H1 (cell line): ENCODE measurements around the gene TMEM187. TPM values are rescaled to one million over a fixed set of nuclear protein-coding genes. Genes with fewer than 3 reads are reported as not detected.

Experiments used
- CTCF ChIA-PET: fragments of 300-600 bp; sonication (Branson Sonifier 250); formaldehyde crosslinking; loops from one replicate; lab custom pipeline; 2021; ENCODE audit not compliant: partially characterized antibody; lab: Charles Lee
- POLR2A ChIA-PET: fragments of 300-600 bp; sonication (Branson Sonifier 250); formaldehyde crosslinking; loops from one replicate; lab custom pipeline; 2021; ENCODE audit warnings: inconsistent platforms; ENCODE audit not compliant: partially characterized antibody; lab: Charles Lee
- DNase-seq, 2 experiments: peaks; one replicate each; pipeline versions ENCODE4 v3.0.0 to v3.0.0-alpha.2; 2010 to 2022; ENCODE audit warnings: low spot score in 2 of 2, low read depth in 1 of 2, mixed read lengths in 1 of 2
- FAIRE-seq: peaks from 2 replicates; lab custom pipeline; 2011; peaks lifted over from hg19 to GRCh38; lab: Jason Lieb, UNC
- H2AFZ ChIP-seq: 2 replicates; pipeline ENCODE4 v1.8.1; 2012; ENCODE audit warnings: low read length, inconsistent platforms
- H2AK5ac ChIP-seq: 2 replicates; pipeline ENCODE4 v1.6.1; 2013; ENCODE audit warnings: low read depth, low read length
- H2BK120ac ChIP-seq: replicated peaks from 2 replicates; pipeline ENCODE3; 2013; ENCODE audit warnings: low read depth, low read length, inconsistent platforms
- H2BK12ac ChIP-seq: 2 replicates; pipeline ENCODE4 v1.6.1; 2013; ENCODE audit warnings: low read depth, low read length
- H2BK15ac ChIP-seq: 2 replicates; pipeline ENCODE4 v1.6.1; 2013; ENCODE audit warnings: low read length
- H2BK20ac ChIP-seq: 2 replicates; pipeline ENCODE4 v1.6.1; 2013; ENCODE audit warnings: low read length
- H2BK5ac ChIP-seq: 2 replicates; pipeline ENCODE4 v1.6.1; 2013; ENCODE audit warnings: low read depth, low read length
- H3K14ac ChIP-seq: 2 replicates; pipeline ENCODE4 v1.6.1; 2013; ENCODE audit warnings: inconsistent platforms; ENCODE audit not compliant: insufficient read length
- H3K18ac ChIP-seq: 2 replicates; pipeline ENCODE4 v1.6.1; 2013; ENCODE audit warnings: low read length; ENCODE audit errors: extremely low read depth
- H3K23ac ChIP-seq: 2 replicates; pipeline ENCODE4 v1.6.1; 2013; ENCODE audit warnings: inconsistent platforms; ENCODE audit not compliant: insufficient read length
- H3K23me2 ChIP-seq: 2 replicates; pipeline ENCODE4 v1.6.1; 2013; ENCODE audit warnings: low read depth, low read length
- H3K27ac ChIP-seq: 2 replicates; pipeline ENCODE4 v1.6.1; 2011; ENCODE audit warnings: low read depth, low read length, inconsistent platforms
- H3K27me3 ChIP-seq, 4 experiments: replicated peaks in 1 of 4; 1 replicate in 1 of 4; 2 replicates in 3 of 4; pipeline versions ENCODE4 v1.6.1 to v1.8.1; 2011 to 2013; ENCODE audit warnings: low read length in 3 of 4, mild to moderate bottlenecking in 3 of 4, inconsistent platforms in 2 of 4, mixed read lengths in 2 of 4, moderate library complexity in 1 of 4; ENCODE audit not compliant: control insufficient read depth in 3 of 4, insufficient read depth in 3 of 4; ENCODE audit errors: extremely low read depth in 1 of 4
- H3K36me3 ChIP-seq, 4 experiments: 2 replicates each; pipeline versions ENCODE4 v1.6.1 to v1.8.1; 2011 to 2013; ENCODE audit warnings: mild to moderate bottlenecking in 4 of 4, low read length in 3 of 4, moderate library complexity in 2 of 4, control low read depth in 1 of 4, inconsistent platforms in 1 of 4; ENCODE audit not compliant: insufficient read depth in 4 of 4, control insufficient read depth in 2 of 4
- H3K4ac ChIP-seq: replicated peaks from 2 replicates; pipeline ENCODE3; 2013; ENCODE audit warnings: low read length, low read depth, mixed read lengths, inconsistent platforms; ENCODE audit not compliant: insufficient read length
- H3K4me1 ChIP-seq, 4 experiments: replicated peaks in 1 of 4; 1 replicate in 1 of 4; 2 replicates in 3 of 4; pipeline versions ENCODE4 v1.6.1 to v1.8.1; 2011 to 2013; ENCODE audit warnings: low read length in 3 of 4, inconsistent platforms in 2 of 4, mixed read lengths in 1 of 4; ENCODE audit not compliant: insufficient read depth in 4 of 4, control insufficient read depth in 3 of 4
- H3K4me2 ChIP-seq, 2 experiments: 2 replicates each; pipeline versions ENCODE4 v1.6.1 to v1.8.1; 2011 to 2013; ENCODE audit warnings: low read depth in 2 of 2, low read length in 2 of 2, control low read depth in 1 of 2, inconsistent platforms in 1 of 2, mild to moderate bottlenecking in 1 of 2; ENCODE audit not compliant: insufficient read depth in 1 of 2
- H3K4me3 ChIP-seq, 4 experiments: fragments of 200-600, 300-600 bp in 1 of 4; sonication (generic), shearing (Covaris generic), sonication (Bioruptor Twin) in 1 of 4; 2 replicates each; pipeline versions ENCODE4 v1.5.1 to v1.8.1; 2011 to 2016; ENCODE audit warnings: low read length in 4 of 4, low read depth in 3 of 4, control low read depth in 2 of 4, inconsistent platforms in 2 of 4, mild to moderate bottlenecking in 2 of 4, mixed read lengths in 1 of 4, moderate library complexity in 1 of 4; ENCODE audit not compliant: insufficient read depth in 2 of 4; ENCODE audit errors: extremely low read depth in 1 of 4
- H3K56ac ChIP-seq: replicated peaks from 2 replicates; pipeline ENCODE3; 2013; ENCODE audit warnings: low read depth, mild to moderate bottlenecking, mixed read lengths, low read length, inconsistent platforms; ENCODE audit not compliant: insufficient read length
- H3K79me1 ChIP-seq: 2 replicates; pipeline ENCODE4 v1.6.1; 2013; ENCODE audit warnings: low read depth, low read length, control low read depth
- H3K79me2 ChIP-seq, 2 experiments: 2 replicates each; pipeline versions ENCODE4 v1.6.1 to v1.8.1; 2012 to 2013; ENCODE audit warnings: low read length in 2 of 2, mild to moderate bottlenecking in 2 of 2, inconsistent platforms in 1 of 2; ENCODE audit not compliant: insufficient read depth in 2 of 2, control insufficient read depth in 1 of 2
- H3K9ac ChIP-seq, 4 experiments: replicated peaks in 1 of 4; 1 replicate in 1 of 4; 2 replicates in 3 of 4; pipeline versions ENCODE4 v1.6.1 to v1.8.1; 2011 to 2013; ENCODE audit warnings: low read depth in 3 of 4, low read length in 3 of 4, control low read depth in 2 of 4, mild to moderate bottlenecking in 2 of 4, moderate library complexity in 2 of 4, inconsistent platforms in 1 of 4; ENCODE audit errors: extremely low read depth in 1 of 4
- H3K9me3 ChIP-seq, 2 experiments: 2 replicates each; pipeline versions ENCODE4 v1.6.1 to v1.8.1; 2012 to 2013; ENCODE audit warnings: mild to moderate bottlenecking in 2 of 2, moderate library complexity in 2 of 2, control low read depth in 1 of 2, inconsistent platforms in 1 of 2, low read depth in 1 of 2, low read length in 1 of 2, mixed read lengths in 1 of 2; ENCODE audit not compliant: insufficient read depth in 2 of 2
- H4K20me1 ChIP-seq, 2 experiments: replicated peaks in 1 of 2; 2 replicates each; pipeline versions ENCODE3 to v1.8.1; 2011 to 2013; ENCODE audit warnings: inconsistent platforms in 2 of 2, low read length in 2 of 2, mild to moderate bottlenecking in 1 of 2; ENCODE audit not compliant: insufficient read depth in 2 of 2, control insufficient read depth in 1 of 2
- H4K5ac ChIP-seq: 2 replicates; pipeline ENCODE4 v1.6.1; 2013; ENCODE audit warnings: low read length, low read depth, mixed read lengths, inconsistent platforms; ENCODE audit not compliant: insufficient read length
- H4K8ac ChIP-seq: 2 replicates; pipeline ENCODE4 v1.8.0; 2013; ENCODE audit warnings: mild to moderate bottlenecking, moderate library complexity, low read length, inconsistent platforms; ENCODE audit not compliant: insufficient read depth; ENCODE audit errors: extremely low read depth
- H4K91ac ChIP-seq: replicated peaks from 2 replicates; pipeline ENCODE3; 2013; ENCODE audit warnings: low read length, mixed read lengths, inconsistent platforms; ENCODE audit not compliant: insufficient read length
- FOSL1 ChIP-seq: IDR thresholded peaks from 2 replicates; pipeline ENCODE4 v1.6.1; 2011; ENCODE audit warnings: mild to moderate bottlenecking, low read depth, low read length, moderate library complexity; ENCODE audit not compliant: insufficient read depth
- POLR2AphosphoS5 ChIP-seq: IDR thresholded peaks from 2 replicates; pipeline ENCODE4 v1.6.1; 2011; ENCODE audit warnings: low read depth, low read length
- RFX5 ChIP-seq: IDR thresholded peaks from 2 replicates; pipeline ENCODE4 v1.6.1; 2011; ENCODE audit warnings: low read depth, low read length, improper control_type of control experiment, borderline replicate concordance
- WGBS, 2 experiments: shearing (Covaris generic) in 1 of 2; methylation state at CpG; one replicate each; pipeline versions ENCODE4 v1.1.6 to v1.1.7; 2013 to 2015; ENCODE audit warnings: low lambda C conversion rate in 2 of 2, mixed read lengths in 2 of 2, inconsistent platforms in 1 of 2, low coverage in 1 of 2, missing lambda C conversion rate in 1 of 2; ENCODE audit not compliant: insufficient replicate concordance in 2 of 2, insufficient coverage in 1 of 2, insufficient read length in 1 of 2; ENCODE audit errors: extremely low coverage in 1 of 2, missing lambda C conversion rate in 1 of 2; 5-methylcytosine and 5-hydroxymethylcytosine counted together
- polyA plus RNA-seq, 7 experiments: library from polyadenylated mRNA; depleted of rRNA in 3 of 7; stranded (reverse) in 5 of 7; unstranded in 2 of 7; fragments of >200 nt in 5 of 7; fragments of 200-250 nt in 2 of 7; gene quantifications; 1 replicate in 5 of 7; 2 replicates in 1 of 7; 4 replicates in 1 of 7; pipeline versions ENCODE4 v1.2.1 to v1.2.3, GENCODE V29; 2011 to 2013; ENCODE audit warnings: missing spikeins in 2 of 7, mixed read lengths in 2 of 7
- total RNA-seq: library from RNA; stranded (reverse); fragmentation: NEBNext Ultra II Directional; extraction: Animal tissue kit (Norgen Biotek cat#: 25700); gene quantifications from 2 replicates; pipeline ENCODE4 v1.2.1, GENCODE V29; 2021

The TMEM187 gene
- total and polyA plus RNA-seq, 2 of the 8 experiments (the other 6 are each of a cell fraction or from before 2014, with no cell fraction given), result 5.0 to 14.5 TPM

GRCh38 chrX:153945956-153946943 lies 26.3 kb upstream of the TMEM187 start:
- H2BK15ac ChIP-seq, result no peak overlapping the region; the same call in 1 of the 2 replicates
- H2BK5ac ChIP-seq, result no peak overlapping the region
- H4K8ac ChIP-seq, result no peak overlapping the region; the same call in 1 of the 2 replicates
- no peaks in the 10 kb centered on the region for H3K27me3 ChIP-seq
- 89% methylated on average over 13 of the region's 24 CpGs; no CpG with 5 or more reads in 1 of the 2 experiments for WGBS, 2 experiments
- no peaks in the 10 kb centered on the region for H3K9me3 ChIP-seq
- no peak for TF ChIP-seq FOSL1
- TF ChIP-seq RFX5, result no peak
- 0 out of 2 replicates have a peak, but pooled peaks have one; percentile 17 for TF ChIP-seq POLR2AphosphoS5
- TF ChIP-seq, all 59 proteins: peak for 1
- Histone ChIP-seq H3K4me2 (no peak overlapping the region), H3K4me3 (no peak overlapping the region), H2BK120ac (no peak overlapping the region), H3K9ac (no peak overlapping the region), H4K91ac (no peak overlapping the region), H4K5ac (no peak overlapping the region), H3K18ac (no peak overlapping the region), H3K23me2 (no peaks in the 10 kb centered on the region), H3K23ac (no peak overlapping the region), H3K4ac (no peak overlapping the region), H2AK5ac (no peak overlapping the region), H4K20me1 (peaks cover 0 to 1% of the 10 kb centered on the region in 2 experiments), H3K27ac (no peak overlapping the region), H2AFZ (no peak overlapping the region), H3K36me3 (peaks cover 10 to 19% (median 15%) of the 10 kb centered on the region in 4 experiments; a peak in 6 of 8 replicates), H2BK12ac (no peak overlapping the region), H3K79me1 (no peaks in the 10 kb centered on the region), H3K14ac (no peak overlapping the region), H2BK20ac (no peak overlapping the region), H3K79me2 (no peaks in the 10 kb centered on the region), H3K56ac (no peak overlapping the region), H3K4me1 (peaks cover under 1 to 14% (median 3%) of the 10 kb centered on the region in 4 experiments; a peak in 6 of 7 replicates)
- DNase-seq (no peak), FAIRE-seq (no peak)
- ChIA-PET POLR2A (interaction anchor here (1.2 to 18.9 kb wide), 6 partner anchors 12 to 152 kb away, joined by 4 to 231 read pairs (median 8); partner anchors contain the start of genes ARHGAP4, HCFC1, IDH3G and NAA10), CTCF (interaction anchor here (0.7 to 11.1 kb wide), 15 partner anchors 12 to 301 kb away, joined by 3 to 272 read pairs (median 4); partner anchors contain the start of genes ARHGAP4, HCFC1, NAA10 and PLXNB3)
